Suprapubic skin (tissue), 4 donors: ENCODE measurements around the gene CHD9. TPM values are rescaled to one million over a fixed set of nuclear protein-coding genes. Genes with fewer than 3 reads are reported as not detected.
"Not testable (repeated sequence)": the region's sequence is repeated elsewhere in the genome, so short reads cannot be mapped to it uniquely, and the experiment has no call there.

ENCODE experiments used
- DNase-seq, 2 donors: peaks; one replicate each; pipeline ENCODE4 v3.0.0-alpha.2; 2019; ENCODE audit warnings: low spot score in 2 of 2
- H3K27ac ChIP-seq: fragments of 200-600 bp; sonication (generic); one replicate; pipeline ENCODE4 v1.5.1; 2019
- H3K27me3 ChIP-seq: fragments of 200-600 bp; sonication (generic); one replicate; pipeline ENCODE4 v1.5.1; 2019
- H3K36me3 ChIP-seq: fragments of 200-600 bp; sonication (generic); one replicate; pipeline ENCODE4 v1.5.1; 2019
- H3K4me1 ChIP-seq: fragments of 200-600 bp; sonication (generic); one replicate; pipeline ENCODE4 v1.5.1; 2019
- H3K4me3 ChIP-seq: fragments of 200-600 bp; sonication (generic); one replicate; pipeline ENCODE4 v1.5.1; 2019; ENCODE audit warnings: mild to moderate bottlenecking
- H3K9me3 ChIP-seq: fragments of 200-600 bp; sonication (generic); one replicate; pipeline ENCODE4 v1.5.1; 2019
- EP300 ChIP-seq: sonication (generic); formaldehyde crosslinking; IDR thresholded peaks from one replicate; pipeline ENCODE4 v1.6.1; 2017; ENCODE audit warnings: antibody characterized with exemption
- POLR2A ChIP-seq, 2 donors: fragments of 450-650 bp; IDR thresholded peaks; one replicate each; pipeline ENCODE4 v1.6.1; 2017; ENCODE audit warnings: antibody characterized with exemption in 2 of 2, mild to moderate bottlenecking in 2 of 2, moderate library complexity in 2 of 2
- POLR2AphosphoS5 ChIP-seq, 3 donors: sonication (generic); formaldehyde crosslinking; IDR thresholded peaks; one replicate each; pipeline ENCODE4 v1.6.1; 2017; ENCODE audit warnings: antibody characterized with exemption in 3 of 3
- WGBS: methylation state at CpG from one replicate; pipeline ENCODE4 v1.1.5; 2018; 5-methylcytosine and 5-hydroxymethylcytosine counted together
- total RNA-seq, 4 donors: library from RNA; depleted of rRNA; stranded (reverse); fragments of >200 nt; gene quantifications; one replicate each; pipeline ENCODE4 v1.1.0, GENCODE V29; 2016
- TF ChIP-seq, protein P1 (sequence below), 2 donors: fragments of 200-600 bp in 1 of 2; fragments of 450-650 bp in 1 of 2; sonication (generic) in 1 of 2; IDR thresholded peaks; one replicate each; pipeline ENCODE4 v1.5.1; 2016 to 2019; ENCODE audit warnings: antibody characterized with exemption in 2 of 2, mild to moderate bottlenecking in 1 of 2, moderate library complexity in 1 of 2

The CHD9 gene
- total RNA-seq, 4 donors from 2014 or later: 56.6 to 129 (median 70.4) TPM

DNA sequence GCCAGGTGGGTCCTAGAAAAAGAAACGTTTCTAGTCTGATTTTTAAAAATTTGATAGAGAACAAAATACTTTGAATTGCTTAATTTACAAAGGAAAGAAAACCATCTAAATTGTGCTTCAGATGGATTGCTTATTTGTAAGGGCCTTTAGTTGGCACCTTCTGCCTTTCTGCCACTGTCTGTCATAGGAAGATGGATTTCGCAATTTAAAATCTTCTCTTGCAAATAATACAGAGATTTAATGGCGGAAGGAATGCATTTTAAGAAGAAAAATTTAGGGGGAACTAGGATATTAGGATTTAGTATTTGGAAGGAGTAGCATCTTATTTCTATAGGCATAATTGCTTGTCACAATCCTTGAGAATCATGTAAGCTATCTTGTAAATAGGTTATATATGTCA, 204.0 kb downstream of the CHD9 start:
- TF ChIP-seq, protein P1, sequence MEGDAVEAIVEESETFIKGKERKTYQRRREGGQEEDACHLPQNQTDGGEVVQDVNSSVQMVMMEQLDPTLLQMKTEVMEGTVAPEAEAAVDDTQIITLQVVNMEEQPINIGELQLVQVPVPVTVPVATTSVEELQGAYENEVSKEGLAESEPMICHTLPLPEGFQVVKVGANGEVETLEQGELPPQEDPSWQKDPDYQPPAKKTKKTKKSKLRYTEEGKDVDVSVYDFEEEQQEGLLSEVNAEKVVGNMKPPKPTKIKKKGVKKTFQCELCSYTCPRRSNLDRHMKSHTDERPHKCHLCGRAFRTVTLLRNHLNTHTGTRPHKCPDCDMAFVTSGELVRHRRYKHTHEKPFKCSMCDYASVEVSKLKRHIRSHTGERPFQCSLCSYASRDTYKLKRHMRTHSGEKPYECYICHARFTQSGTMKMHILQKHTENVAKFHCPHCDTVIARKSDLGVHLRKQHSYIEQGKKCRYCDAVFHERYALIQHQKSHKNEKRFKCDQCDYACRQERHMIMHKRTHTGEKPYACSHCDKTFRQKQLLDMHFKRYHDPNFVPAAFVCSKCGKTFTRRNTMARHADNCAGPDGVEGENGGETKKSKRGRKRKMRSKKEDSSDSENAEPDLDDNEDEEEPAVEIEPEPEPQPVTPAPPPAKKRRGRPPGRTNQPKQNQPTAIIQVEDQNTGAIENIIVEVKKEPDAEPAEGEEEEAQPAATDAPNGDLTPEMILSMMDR (IDR thresholded peaks at IDR 0.05): no peak
- no peak for TF ChIP-seq POLR2A (IDR thresholded peaks at IDR 0.05)
- TF ChIP-seq POLR2AphosphoS5 (IDR thresholded peaks at IDR 0.05): no peak
- TF ChIP-seq EP300: no peak
- 97% methylated on average over 3 of the region's 3 CpGs for WGBS
- H3K36me3 ChIP-seq: peaks cover 82% of the 10 kb centered on the region
- no peaks in the 10 kb centered on the region for H3K4me1 ChIP-seq
- no peaks in the 10 kb centered on the region for H3K27me3 ChIP-seq
- no peak overlapping the region for H3K27ac ChIP-seq
- DNase-seq: no peak
- no peak overlapping the region for H3K4me3 ChIP-seq
- H3K9me3 ChIP-seq: no peaks in the 10 kb centered on the region

DNA sequence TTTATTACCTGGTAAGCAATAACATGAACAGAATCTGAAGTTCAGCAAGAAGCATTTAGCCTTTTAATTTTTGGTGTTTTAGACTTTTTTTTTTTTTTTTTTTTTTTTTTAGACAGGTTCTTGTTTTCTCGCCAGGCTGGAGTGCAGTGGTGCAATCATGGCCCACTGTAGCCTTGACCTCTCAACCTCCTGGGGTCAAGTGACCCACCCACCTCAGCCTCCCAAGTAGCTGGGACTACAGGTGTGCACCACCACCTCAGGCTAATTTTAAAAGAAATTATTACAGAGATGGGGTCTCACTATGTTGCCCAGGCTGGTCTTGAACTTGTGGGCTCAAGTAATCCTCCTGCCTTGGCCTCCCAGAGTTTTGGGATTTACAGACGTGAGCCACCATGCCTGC, 206.5 kb downstream of the CHD9 start:
- no peaks in the 10 kb centered on the region for H3K9me3 ChIP-seq
- H3K36me3 ChIP-seq: peaks cover 65% of the 10 kb centered on the region
- no peak overlapping the region for H3K27ac ChIP-seq
- DNase-seq: no peak
- WGBS: 90% methylated on average over 2 of the region's 2 CpGs
- no peaks in the 10 kb centered on the region for H3K27me3 ChIP-seq
- TF ChIP-seq POLR2AphosphoS5 (IDR thresholded peaks at IDR 0.05) (no peak), EP300 (no peak), POLR2A (IDR thresholded peaks at IDR 0.05) (no peak)
- TF ChIP-seq, protein P1 (IDR thresholded peaks at IDR 0.05): no peak
- H3K4me3 ChIP-seq: no peak overlapping the region
- no peaks in the 10 kb centered on the region for H3K4me1 ChIP-seq

DNA sequence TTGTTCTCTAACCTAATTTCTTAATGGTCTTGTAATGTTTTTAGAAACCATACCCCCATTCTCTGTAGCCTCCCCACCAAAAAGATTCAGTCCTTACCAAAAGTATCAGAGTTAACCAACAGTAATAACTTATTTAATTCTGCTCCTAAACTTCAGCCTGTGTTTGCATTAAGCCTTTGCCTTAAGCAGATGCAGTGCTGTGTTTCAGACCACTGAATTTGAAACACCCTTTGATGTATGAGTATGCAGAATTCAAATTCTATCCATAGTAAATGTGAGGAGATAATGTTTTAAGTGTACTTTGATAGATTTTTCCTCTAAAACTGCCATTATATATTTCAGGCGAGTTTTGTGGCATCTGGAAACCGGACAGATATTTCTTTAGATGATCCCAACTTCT, 207.9 kb downstream of the CHD9 start:
- DNase-seq: no peak
- Histone ChIP-seq H3K27me3 (no peaks in the 10 kb centered on the region), H3K36me3 (peaks cover 60% of the 10 kb centered on the region), H3K4me3 (no peak overlapping the region), H3K27ac (no peak overlapping the region), H3K4me1 (no peaks in the 10 kb centered on the region), H3K9me3 (no peaks in the 10 kb centered on the region)
- 98% methylated on average over 2 of the region's 2 CpGs for WGBS
- TF ChIP-seq POLR2A (IDR thresholded peaks at IDR 0.05): no peak
- TF ChIP-seq, protein P1 (IDR thresholded peaks at IDR 0.05): no peak
- TF ChIP-seq POLR2AphosphoS5 (IDR thresholded peaks at IDR 0.05): no peak
- no peak for TF ChIP-seq EP300

DNA sequence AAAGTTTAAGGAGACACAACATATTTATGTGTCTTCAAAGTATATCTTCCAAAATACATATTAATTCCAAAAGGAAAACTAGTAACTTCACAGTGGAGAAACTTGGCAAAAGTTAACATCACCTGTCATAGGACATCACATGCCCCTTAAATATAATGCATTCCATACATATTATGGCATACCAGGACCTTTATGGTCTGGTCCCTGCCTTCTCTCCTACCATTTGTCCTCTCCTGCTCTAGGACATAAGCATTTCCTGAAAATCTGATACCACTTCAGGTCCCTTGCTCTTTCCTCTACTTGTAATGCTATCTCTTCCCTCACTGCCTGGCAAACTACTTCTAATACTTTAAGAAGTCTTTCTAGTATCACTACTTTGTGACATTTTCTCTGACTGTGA, 211.4 kb downstream of the CHD9 start:
- Histone ChIP-seq H3K27me3 (no peaks in the 10 kb centered on the region), H3K4me1 (no peaks in the 10 kb centered on the region), H3K9me3 (no peaks in the 10 kb centered on the region), H3K36me3 (peaks cover 70% of the 10 kb centered on the region), H3K27ac (no peak overlapping the region), H3K4me3 (no peak overlapping the region)
- TF ChIP-seq POLR2A (IDR thresholded peaks at IDR 0.05) (no peak), POLR2AphosphoS5 (IDR thresholded peaks at IDR 0.05) (no peak), EP300 (no peak)
- TF ChIP-seq, protein P1 (IDR thresholded peaks at IDR 0.05): no peak
- DNase-seq: no peak

DNA sequence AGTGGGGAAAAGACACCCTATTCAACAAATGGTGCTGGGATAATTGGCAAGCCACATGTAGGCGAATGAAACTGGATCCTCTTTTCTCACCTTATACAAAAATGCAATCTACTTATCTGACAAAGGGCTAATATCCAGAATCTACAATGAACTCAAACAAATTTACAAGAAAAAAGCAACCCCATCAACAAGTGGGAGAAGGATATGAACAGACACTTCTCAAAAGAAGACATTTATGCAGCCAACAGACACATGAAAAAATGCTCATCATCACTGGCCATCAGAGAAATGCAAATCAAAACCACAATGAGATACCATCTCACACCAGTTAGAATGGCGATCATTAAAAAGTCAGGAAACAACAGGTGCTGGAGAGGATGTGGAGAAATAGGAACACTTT, 223.7 kb downstream of the CHD9 start:
- 95% methylated on average over 1 of the region's 2 CpGs for WGBS
- peaks cover 68% of the 10 kb centered on the region for H3K36me3 ChIP-seq
- H3K9me3 ChIP-seq, DNase-seq, H3K27me3 ChIP-seq, H3K27ac ChIP-seq, H3K4me3 ChIP-seq: not testable (repeated sequence)
- H3K4me1 ChIP-seq: peaks cover 11% of the 10 kb centered on the region

DNA sequence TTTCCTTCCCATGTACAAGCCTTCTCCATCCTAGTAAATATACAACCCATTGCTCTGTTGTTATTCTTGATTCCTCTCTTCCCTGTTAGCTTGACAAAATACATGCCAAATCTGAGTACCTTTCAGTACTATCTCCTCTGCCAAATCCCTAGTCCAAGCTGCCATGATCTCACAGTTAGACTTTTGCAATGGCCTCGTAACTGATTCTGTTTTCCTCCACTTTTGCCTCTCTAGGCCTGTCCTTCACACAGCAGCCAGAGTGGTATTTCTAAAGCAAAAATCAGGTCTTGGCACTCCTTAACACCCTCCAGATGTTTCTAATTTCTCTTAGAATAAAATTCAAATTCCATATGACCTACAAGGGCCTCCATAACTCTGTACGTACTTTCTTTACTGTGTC, 226.5 kb downstream of the CHD9 start:
- TF ChIP-seq EP300 (no peak), POLR2A (IDR thresholded peaks at IDR 0.05) (no peak)
- Histone ChIP-seq H3K4me3 (no peak overlapping the region), H3K9me3 (no peaks in the 10 kb centered on the region), H3K27ac (no peak overlapping the region), H3K27me3 (no peaks in the 10 kb centered on the region), H3K36me3 (peaks cover 55% of the 10 kb centered on the region), H3K4me1 (peaks cover 11% of the 10 kb centered on the region)
- WGBS: 86% methylated on average over 2 of the region's 2 CpGs
- DNase-seq: no peak
